ENCODE data around the gene ART4. TPM values are rescaled to one million over a fixed set of nuclear protein-coding genes. Genes with fewer than 3 reads are reported as not detected.
A peak's percentile ranks its signal among the peaks of the same experiment; 100 is the strongest.

ART4 gene
- total and polyA plus RNA-seq, 2 donors from 2014 or later, result 2.6 to 3.0 TPM

GRCh38 chr12:14883686-14884085 is 40.4 kb upstream of the ART4 start:
- Histone ChIP-seq H3K27me3 (ENCODE audit: control insufficient read depth, insufficient read depth, low read length) (no peaks in the 10 kb centered on the region), H3K9ac (ENCODE audit: low read length in 3 of 3) (no peak overlapping the region), H3K36me3 (ENCODE audit: control insufficient read depth in 2 of 3, insufficient read depth in 3 of 3, low read length in 3 of 3) (no peaks in the 10 kb centered on the region), H3K4me3 (ENCODE audit: low read length in 3 of 3) (peak overlapping the region in 2 of 3 donors; percentile 23 to 40), H3K9me3 (ENCODE audit: control insufficient read depth in 2 of 3, insufficient read depth in 1 of 3, low read length in 3 of 3) (no peaks in the 10 kb centered on the region), H3K27ac (ENCODE audit: low read depth in 2 of 2, low read length in 2 of 2) (peak overlapping the region; percentile 16 to 51), H3K4me1 (ENCODE audit: control insufficient read depth in 2 of 3, insufficient read depth in 2 of 3, low read depth in 1 of 3, low read length in 3 of 3) (peaks cover 0 to 11% (median 0%) of the 10 kb centered on the region in 3 donors)
- DNase-seq (peak in 2 of 5 donors; percentile 53 to 76), FAIRE-seq (no peak)
- intact Hi-C loops (cut with DNase I), result no loop called here
- no peak for TF ChIP-seq CTCF (IDR thresholded peaks at IDR 0.05; ENCODE audit: borderline replicate concordance, extremely low read depth, insufficient read depth)

GRCh38 chr12:14880890-14881453 is 37.6 kb upstream of the ART4 start:
- DNase-seq (no peak), FAIRE-seq (no peak)
- no peaks in the 10 kb centered on the region for H3K9me3 ChIP-seq (ENCODE audit: control insufficient read depth in 2 of 3, insufficient read depth in 1 of 3, low read length in 3 of 3)
- no peak for TF ChIP-seq CTCF (IDR thresholded peaks at IDR 0.05; ENCODE audit: borderline replicate concordance, extremely low read depth, insufficient read depth)
- no peak overlapping the region for H3K4me3 ChIP-seq (ENCODE audit: low read length in 3 of 3)
- no peaks in the 10 kb centered on the region for H3K27me3 ChIP-seq (ENCODE audit: control insufficient read depth, insufficient read depth, low read length)
- peaks cover 0 to 5% (median 0%) of the 10 kb centered on the region in 3 donors for H3K4me1 ChIP-seq (ENCODE audit: control insufficient read depth in 2 of 3, insufficient read depth in 2 of 3, low read depth in 1 of 3, low read length in 3 of 3)
- H3K36me3 ChIP-seq (ENCODE audit: control insufficient read depth in 2 of 3, insufficient read depth in 3 of 3, low read length in 3 of 3), result no peaks in the 10 kb centered on the region
- H3K27ac ChIP-seq (ENCODE audit: low read depth in 2 of 2, low read length in 2 of 2), result no peak overlapping the region
- intact Hi-C loops (cut with DNase I), result no loop called here
- H3K9ac ChIP-seq (ENCODE audit: low read length in 3 of 3), result no peak overlapping the region

- DNase-seq (no peak), FAIRE-seq (no peak)
- H3K4me3 ChIP-seq (ENCODE audit: low read length in 3 of 3), result no peak overlapping the region
- no peak overlapping the region for H3K9ac ChIP-seq (ENCODE audit: low read length in 3 of 3)
- no peak overlapping the region for H3K27ac ChIP-seq (ENCODE audit: low read depth in 2 of 2, low read length in 2 of 2)
- H3K36me3 ChIP-seq (ENCODE audit: control insufficient read depth in 2 of 3, insufficient read depth in 3 of 3, low read length in 3 of 3), result no peaks in the 10 kb centered on the region
- no peak for TF ChIP-seq CTCF (IDR thresholded peaks at IDR 0.05; ENCODE audit: borderline replicate concordance, extremely low read depth, insufficient read depth)
- no peaks in the 10 kb centered on the region for H3K27me3 ChIP-seq (ENCODE audit: control insufficient read depth, insufficient read depth, low read length)
- no peaks in the 10 kb centered on the region for H3K9me3 ChIP-seq (ENCODE audit: control insufficient read depth in 2 of 3, insufficient read depth in 1 of 3, low read length in 3 of 3)
- H3K4me1 ChIP-seq (ENCODE audit: control insufficient read depth in 2 of 3, insufficient read depth in 2 of 3, low read depth in 1 of 3, low read length in 3 of 3), result no peaks in the 10 kb centered on the region
- intact Hi-C loops (cut with DNase I), result no loop called here
These were observed 36.1 kb upstream of the ART4 start for GRCh38 chr12:14879222-14879933.
